GM12801 (cell line): ENCODE results near the gene PIK3C2G.

Source experiments
- TF ChIP-seq, protein P1 (sequence below): IDR thresholded peaks from one replicate; pipeline ENCODE4 v1.5.1; 2011; ENCODE audit warnings: control low read depth; ENCODE audit not compliant: insufficient read length; ENCODE audit errors: extremely low read depth

PIK3C2G gene

DNA sequence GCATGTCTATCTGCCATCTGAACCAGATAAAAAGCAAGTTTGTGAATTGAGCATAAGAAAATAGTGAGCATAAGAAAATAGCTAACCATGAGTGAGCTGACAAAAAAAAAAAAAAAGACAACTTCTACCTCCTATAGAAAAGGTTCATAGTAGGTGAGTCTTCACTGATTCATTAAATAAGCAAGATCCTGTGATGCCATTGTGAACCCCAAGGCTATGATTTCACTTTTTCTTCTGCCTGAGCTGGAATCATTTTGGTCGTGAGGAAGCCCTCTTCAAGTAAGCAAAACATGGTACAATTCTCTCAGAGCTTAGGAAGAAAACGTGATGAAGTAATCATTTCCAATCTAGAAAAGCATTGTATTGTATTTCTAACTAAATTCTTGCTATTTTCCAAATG is 1.2 kb downstream of the PIK3C2G start:
- TF ChIP-seq, protein P1, sequence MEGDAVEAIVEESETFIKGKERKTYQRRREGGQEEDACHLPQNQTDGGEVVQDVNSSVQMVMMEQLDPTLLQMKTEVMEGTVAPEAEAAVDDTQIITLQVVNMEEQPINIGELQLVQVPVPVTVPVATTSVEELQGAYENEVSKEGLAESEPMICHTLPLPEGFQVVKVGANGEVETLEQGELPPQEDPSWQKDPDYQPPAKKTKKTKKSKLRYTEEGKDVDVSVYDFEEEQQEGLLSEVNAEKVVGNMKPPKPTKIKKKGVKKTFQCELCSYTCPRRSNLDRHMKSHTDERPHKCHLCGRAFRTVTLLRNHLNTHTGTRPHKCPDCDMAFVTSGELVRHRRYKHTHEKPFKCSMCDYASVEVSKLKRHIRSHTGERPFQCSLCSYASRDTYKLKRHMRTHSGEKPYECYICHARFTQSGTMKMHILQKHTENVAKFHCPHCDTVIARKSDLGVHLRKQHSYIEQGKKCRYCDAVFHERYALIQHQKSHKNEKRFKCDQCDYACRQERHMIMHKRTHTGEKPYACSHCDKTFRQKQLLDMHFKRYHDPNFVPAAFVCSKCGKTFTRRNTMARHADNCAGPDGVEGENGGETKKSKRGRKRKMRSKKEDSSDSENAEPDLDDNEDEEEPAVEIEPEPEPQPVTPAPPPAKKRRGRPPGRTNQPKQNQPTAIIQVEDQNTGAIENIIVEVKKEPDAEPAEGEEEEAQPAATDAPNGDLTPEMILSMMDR = no peak

DNA sequence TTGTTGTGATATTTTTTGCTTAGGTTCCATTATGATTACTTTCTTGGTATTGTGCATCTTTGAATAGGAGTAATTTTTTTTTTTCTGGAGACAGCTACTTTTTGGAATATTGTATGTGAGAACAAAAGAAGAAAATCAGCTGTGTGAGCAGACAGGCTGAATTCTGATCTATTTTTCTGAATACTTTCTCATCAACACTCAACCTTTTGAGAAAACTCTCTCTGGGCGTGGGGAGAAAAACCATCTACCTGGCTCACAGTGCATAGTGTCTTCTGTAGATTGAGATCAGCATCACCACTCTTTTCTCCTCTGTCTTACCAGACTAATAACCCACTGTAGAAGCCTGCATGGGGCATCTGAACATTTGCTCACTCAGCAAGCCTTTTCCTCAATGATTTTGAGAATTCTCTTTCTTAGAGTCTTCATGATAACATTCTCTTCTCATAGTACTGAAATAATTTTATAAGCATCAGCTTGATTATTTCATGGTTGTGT is 3.3 kb downstream of the PIK3C2G start:
- TF ChIP-seq, protein P1 = no peak

DNA sequence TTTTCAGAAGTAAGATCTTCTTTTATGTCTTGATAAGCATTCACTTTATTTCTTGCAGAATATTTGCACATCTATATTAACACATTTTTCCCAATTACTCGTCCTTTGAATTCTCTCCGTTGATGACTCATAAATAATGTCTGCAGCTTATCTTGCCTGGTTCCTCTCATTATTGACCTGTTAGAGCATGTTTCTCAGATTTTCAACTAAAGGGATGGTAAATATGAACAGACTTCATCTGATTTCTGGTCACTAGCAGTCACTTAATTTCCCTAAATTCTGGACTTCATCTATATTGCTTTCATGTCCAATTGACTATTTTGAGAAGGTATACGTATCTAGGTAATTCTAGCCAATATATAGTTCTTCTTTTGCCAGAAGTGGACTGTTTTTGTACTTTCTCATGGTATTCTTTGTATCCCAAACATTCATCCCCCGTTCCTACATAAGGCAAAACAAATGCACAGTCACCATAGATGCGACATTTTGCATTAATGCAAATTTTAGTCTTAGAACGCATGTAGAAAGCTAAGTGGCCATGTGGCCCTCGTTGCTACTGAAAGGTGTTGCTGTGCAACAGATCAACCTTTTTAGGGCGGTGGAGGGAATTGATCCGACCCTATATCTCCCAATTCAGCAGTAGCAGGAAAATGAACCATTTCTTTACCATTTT is 6.2 kb downstream of the PIK3C2G start:
- TF ChIP-seq, protein P1 = no peak

DNA sequence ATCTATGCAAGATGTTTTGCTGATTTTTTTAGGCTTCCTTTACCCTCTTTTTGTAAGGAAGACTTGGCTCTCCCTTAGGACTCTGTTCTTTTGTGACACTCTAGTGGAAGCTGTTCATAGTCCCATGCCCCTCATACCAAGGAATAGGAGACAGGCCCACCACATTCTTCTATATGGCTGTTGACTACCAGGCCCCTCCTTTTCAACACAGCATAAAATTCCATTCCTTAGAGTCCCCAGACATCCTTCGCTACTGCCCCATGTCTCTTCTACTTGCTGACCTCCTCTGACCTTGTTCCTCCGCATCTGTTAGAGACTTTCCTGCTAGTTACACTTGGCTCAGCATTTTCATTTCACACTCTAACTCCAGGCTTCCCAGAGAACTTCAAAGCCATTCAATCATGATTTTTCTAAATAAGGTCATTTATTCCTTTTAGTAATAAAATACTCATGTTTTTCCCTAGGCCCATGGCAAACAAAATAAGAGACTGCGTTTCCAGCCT is 9.7 kb downstream of the PIK3C2G start:
- TF ChIP-seq, protein P1 = no peak

DNA sequence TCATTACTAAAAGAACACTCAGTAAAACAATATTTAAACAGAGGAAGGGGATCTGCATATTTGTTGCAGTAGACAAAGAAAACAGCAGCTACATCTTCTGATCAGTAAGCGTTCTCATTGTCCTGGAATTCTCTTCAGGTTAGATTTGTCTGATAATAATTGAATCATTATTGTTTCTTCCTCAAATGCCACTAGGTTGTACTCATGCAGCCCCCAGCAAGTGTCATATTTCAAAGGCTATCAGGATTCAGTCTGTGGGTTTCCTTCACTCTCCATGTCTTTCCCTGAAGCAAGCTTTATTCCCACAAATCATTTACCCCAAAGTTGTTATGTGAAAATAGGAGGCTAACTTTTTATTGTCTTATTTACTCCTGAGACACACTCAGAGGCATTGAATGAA is 14.7 kb downstream of the PIK3C2G start:
- TF ChIP-seq, protein P1 = no peak

DNA sequence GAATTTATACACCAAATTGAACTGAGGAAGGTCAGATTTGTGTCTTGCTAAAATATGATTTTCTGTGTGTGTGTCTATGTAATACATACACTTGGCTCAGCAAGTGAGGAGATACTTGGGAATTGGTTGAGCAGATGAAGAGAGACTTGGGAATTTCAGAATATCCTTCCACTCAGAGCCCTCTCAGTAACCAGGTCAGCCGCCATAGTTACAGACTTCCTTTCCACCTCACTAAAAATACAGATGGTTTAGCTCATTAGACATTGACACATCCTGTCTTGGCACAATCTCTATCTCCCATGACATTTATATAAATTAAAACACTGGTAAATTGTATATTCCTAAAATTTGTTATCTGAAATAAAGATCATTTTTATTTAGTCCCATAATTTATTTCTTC is 15.9 kb downstream of the PIK3C2G start:
- TF ChIP-seq, protein P1 = no peak

DNA sequence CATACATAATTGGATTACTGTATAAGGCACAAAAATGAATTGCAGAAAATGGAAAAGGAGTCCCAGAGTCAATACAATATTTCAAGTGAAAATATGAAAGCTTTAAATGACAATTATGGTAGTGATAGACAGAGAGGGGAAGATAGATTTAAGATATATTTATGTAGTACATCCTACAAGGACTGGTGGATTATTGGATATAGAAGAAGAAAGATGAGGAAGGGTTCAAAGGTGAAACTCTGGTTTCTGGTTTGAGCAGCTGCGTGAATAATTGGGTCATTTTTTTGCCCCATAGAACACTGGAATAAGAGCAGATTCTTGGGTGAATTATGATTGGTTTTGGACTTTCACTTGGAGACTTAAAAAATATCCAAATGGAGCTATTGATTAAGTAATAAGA is 19.4 kb downstream of the PIK3C2G start:
- TF ChIP-seq, protein P1 = no peak
